ENCODE data around the gene KREMEN1. TPM values are rescaled to one million over a fixed set of nuclear protein-coding genes. Genes with fewer than 3 reads are reported as not detected.

Gene KREMEN1
- total RNA-seq (2014; rRNA removed; shearing (Covaris generic); ENCODE audit: low replicate concordance): not detected in 2 replicates

GRCh38 chr22:29072979-29073617 lies at the start of gene KREMEN1:
KREMEN1 (plus strand) TSS chr22:29073035; CDS start chr22:29073131, 96 bp downstream.
- Histone ChIP-seq H3K27me3 (ENCODE audit: low read length) (no peaks in the 10 kb centered on the region), H4K20me1 (ENCODE audit: insufficient read depth, low read depth, low read length) (no peaks in the 10 kb centered on the region), H3K4me1 (ENCODE audit: low read length) (no peaks in the 10 kb centered on the region), H3K9me3 (ENCODE audit: low read length) (no peaks in the 10 kb centered on the region), H2AFZ (ENCODE audit: low read length) (no peak within 1 kb of the TSS), H3K36me3 (ENCODE audit: insufficient read depth, low read length) (no peaks in the 10 kb centered on the region), H3K79me2 (ENCODE audit: low read length) (no peaks in the 10 kb centered on the region), H3K4me2 (ENCODE audit: low read depth, low read length, poor library complexity, severe bottlenecking) (no peak within 1 kb of the TSS), H3K9me2 (replicated peaks; ENCODE audit: insufficient read depth, low read length) (no peaks in the 10 kb centered on the region), H3K9ac (ENCODE audit: low read length) (no peak within 1 kb of the TSS), H3K4me3 (ENCODE audit: low read length) (no peak within 1 kb of the TSS), H3K27ac (ENCODE audit: low read length) (no peak within 1 kb of the TSS)
- no peak for DNase-seq

- Histone ChIP-seq H3K4me2 (ENCODE audit: low read depth, low read length, poor library complexity, severe bottlenecking) (no peak overlapping the region), H3K9me3 (ENCODE audit: low read length) (no peaks in the 10 kb centered on the region), H3K79me2 (ENCODE audit: low read length) (no peaks in the 10 kb centered on the region), H3K27me3 (ENCODE audit: low read length) (no peaks in the 10 kb centered on the region), H2AFZ (ENCODE audit: low read length) (no peak overlapping the region), H3K36me3 (ENCODE audit: insufficient read depth, low read length) (no peaks in the 10 kb centered on the region), H3K4me3 (ENCODE audit: low read length) (no peak overlapping the region), H3K9ac (ENCODE audit: low read length) (no peak overlapping the region), H4K20me1 (ENCODE audit: insufficient read depth, low read depth, low read length) (no peaks in the 10 kb centered on the region), H3K27ac (ENCODE audit: low read length) (no peak overlapping the region), H3K4me1 (ENCODE audit: low read length) (no peaks in the 10 kb centered on the region), H3K9me2 (replicated peaks; ENCODE audit: insufficient read depth, low read length) (no peaks in the 10 kb centered on the region)
- DNase-seq: peak; percentile 27
Observed at GRCh38 chr22:29023172-29023796, 49.6 kb upstream of the KREMEN1 start.

- Histone ChIP-seq H3K4me3 (ENCODE audit: low read length) (no peak overlapping the region), H3K27ac (ENCODE audit: low read length) (no peak overlapping the region), H3K9me2 (replicated peaks; ENCODE audit: insufficient read depth, low read length) (no peaks in the 10 kb centered on the region), H3K4me1 (ENCODE audit: low read length) (no peaks in the 10 kb centered on the region), H3K79me2 (ENCODE audit: low read length) (no peaks in the 10 kb centered on the region), H3K4me2 (ENCODE audit: low read depth, low read length, poor library complexity, severe bottlenecking) (no peak overlapping the region), H3K36me3 (ENCODE audit: insufficient read depth, low read length) (no peaks in the 10 kb centered on the region), H4K20me1 (ENCODE audit: insufficient read depth, low read depth, low read length) (no peaks in the 10 kb centered on the region), H3K9me3 (ENCODE audit: low read length) (no peaks in the 10 kb centered on the region), H3K27me3 (ENCODE audit: low read length) (no peaks in the 10 kb centered on the region), H2AFZ (ENCODE audit: low read length) (no peak overlapping the region), H3K9ac (ENCODE audit: low read length) (no peak overlapping the region)
- no peak for DNase-seq
Observed at GRCh38 chr22:29026579-29026978, 46.3 kb upstream of the KREMEN1 start.

- Histone ChIP-seq H2AFZ (ENCODE audit: low read length) (no peak overlapping the region), H3K4me2 (ENCODE audit: low read depth, low read length, poor library complexity, severe bottlenecking) (no peak overlapping the region), H3K4me3 (ENCODE audit: low read length) (no peak overlapping the region), H3K9ac (ENCODE audit: low read length) (no peak overlapping the region), H3K36me3 (ENCODE audit: insufficient read depth, low read length) (no peaks in the 10 kb centered on the region), H3K4me1 (ENCODE audit: low read length) (no peaks in the 10 kb centered on the region), H3K9me2 (replicated peaks; ENCODE audit: insufficient read depth, low read length) (no peaks in the 10 kb centered on the region), H3K27ac (ENCODE audit: low read length) (no peak overlapping the region), H3K9me3 (ENCODE audit: low read length) (no peaks in the 10 kb centered on the region), H3K27me3 (ENCODE audit: low read length) (no peaks in the 10 kb centered on the region), H3K79me2 (ENCODE audit: low read length) (no peaks in the 10 kb centered on the region), H4K20me1 (ENCODE audit: insufficient read depth, low read depth, low read length) (no peaks in the 10 kb centered on the region)
- no peak for DNase-seq
Observed at GRCh38 chr22:29028468-29028867, 44.4 kb upstream of the KREMEN1 start.

- DNase-seq: no peak
- H4K20me1 ChIP-seq (ENCODE audit: insufficient read depth, low read depth, low read length): no peaks in the 10 kb centered on the region
- H3K4me2 ChIP-seq (ENCODE audit: low read depth, low read length, poor library complexity, severe bottlenecking): no peak overlapping the region
- H3K36me3 ChIP-seq (ENCODE audit: insufficient read depth, low read length): no peaks in the 10 kb centered on the region
- H3K9me3 ChIP-seq (ENCODE audit: low read length): no peaks in the 10 kb centered on the region
- no peaks in the 10 kb centered on the region for H3K4me1 ChIP-seq (ENCODE audit: low read length)
- H3K9me2 ChIP-seq (replicated peaks; ENCODE audit: insufficient read depth, low read length): no peaks in the 10 kb centered on the region
- no peaks in the 10 kb centered on the region for H3K27me3 ChIP-seq (ENCODE audit: low read length)
- H3K79me2 ChIP-seq (ENCODE audit: low read length): no peaks in the 10 kb centered on the region
- no peak overlapping the region for H3K9ac ChIP-seq (ENCODE audit: low read length)
- H2AFZ ChIP-seq (ENCODE audit: low read length): no peak overlapping the region
- no peak overlapping the region for H3K4me3 ChIP-seq (ENCODE audit: low read length)
- H3K27ac ChIP-seq (ENCODE audit: low read length): no peak overlapping the region
Observed at GRCh38 chr22:29029202-29030000, 43.4 kb upstream of the KREMEN1 start.

- Histone ChIP-seq H3K4me2 (ENCODE audit: low read depth, low read length, poor library complexity, severe bottlenecking) (no peak overlapping the region), H3K79me2 (ENCODE audit: low read length) (no peaks in the 10 kb centered on the region), H4K20me1 (ENCODE audit: insufficient read depth, low read depth, low read length) (no peaks in the 10 kb centered on the region), H3K27ac (ENCODE audit: low read length) (no peak overlapping the region), H3K27me3 (ENCODE audit: low read length) (no peaks in the 10 kb centered on the region), H3K9me2 (replicated peaks; ENCODE audit: insufficient read depth, low read length) (no peaks in the 10 kb centered on the region), H3K4me3 (ENCODE audit: low read length) (no peak overlapping the region), H3K9ac (ENCODE audit: low read length) (no peak overlapping the region), H3K9me3 (ENCODE audit: low read length) (no peaks in the 10 kb centered on the region), H3K4me1 (ENCODE audit: low read length) (no peaks in the 10 kb centered on the region), H2AFZ (ENCODE audit: low read length) (no peak overlapping the region), H3K36me3 (ENCODE audit: insufficient read depth, low read length) (no peaks in the 10 kb centered on the region)
- no peak for DNase-seq
Observed at GRCh38 chr22:29030016-29030617, 42.7 kb upstream of the KREMEN1 start.

- H3K27me3 ChIP-seq (ENCODE audit: low read length): no peaks in the 10 kb centered on the region
- H3K27ac ChIP-seq (ENCODE audit: low read length): no peak overlapping the region
- no peaks in the 10 kb centered on the region for H3K9me2 ChIP-seq (replicated peaks; ENCODE audit: insufficient read depth, low read length)
- H3K79me2 ChIP-seq (ENCODE audit: low read length): no peaks in the 10 kb centered on the region
- H3K9ac ChIP-seq (ENCODE audit: low read length): no peak overlapping the region
- H3K4me3 ChIP-seq (ENCODE audit: low read length): no peak overlapping the region
- H2AFZ ChIP-seq (ENCODE audit: low read length): no peak overlapping the region
- no peaks in the 10 kb centered on the region for H3K4me1 ChIP-seq (ENCODE audit: low read length)
- no peak overlapping the region for H3K4me2 ChIP-seq (ENCODE audit: low read depth, low read length, poor library complexity, severe bottlenecking)
- H3K9me3 ChIP-seq (ENCODE audit: low read length): no peaks in the 10 kb centered on the region
- DNase-seq: no peak
- H3K36me3 ChIP-seq (ENCODE audit: insufficient read depth, low read length): no peaks in the 10 kb centered on the region
- no peaks in the 10 kb centered on the region for H4K20me1 ChIP-seq (ENCODE audit: insufficient read depth, low read depth, low read length)
Observed at GRCh38 chr22:29030618-29031226, 42.1 kb upstream of the KREMEN1 start.
